NCI-H2029 (cell line): ENCODE results near the gene PLCXD3.

Source experiments
- DNase-seq: peaks from one replicate; lab custom pipeline; 2025; lab: John Stamatoyannopoulos, UW

The PLCXD3 gene

GRCh38 chr5:41413074-41413473 lies 97.3 kb downstream of the PLCXD3 start:
- no peak for DNase-seq

GRCh38 chr5:41412496-41412895 lies 97.9 kb downstream of the PLCXD3 start:
- no peak for DNase-seq

DNA sequence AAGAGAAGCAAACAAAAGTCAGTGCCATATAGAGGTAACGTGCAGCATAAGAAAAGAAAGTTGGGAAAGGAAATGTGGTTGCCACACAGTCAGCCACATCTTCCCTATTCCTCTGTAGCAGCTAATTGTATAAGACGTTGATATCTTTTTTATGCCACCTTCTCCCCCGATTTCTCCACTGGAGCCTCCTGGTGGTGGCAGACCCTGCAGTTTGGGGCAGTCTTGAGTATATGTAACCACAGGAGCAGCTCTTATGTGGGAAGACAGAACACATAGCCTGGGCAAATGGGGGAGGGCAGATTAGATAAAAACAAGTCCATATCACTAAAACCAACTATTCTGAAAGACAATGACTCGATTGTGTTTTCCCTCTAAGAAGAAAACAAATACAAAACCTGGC lies 99.7 kb downstream of the PLCXD3 start:
- DNase-seq, result no peak

DNA sequence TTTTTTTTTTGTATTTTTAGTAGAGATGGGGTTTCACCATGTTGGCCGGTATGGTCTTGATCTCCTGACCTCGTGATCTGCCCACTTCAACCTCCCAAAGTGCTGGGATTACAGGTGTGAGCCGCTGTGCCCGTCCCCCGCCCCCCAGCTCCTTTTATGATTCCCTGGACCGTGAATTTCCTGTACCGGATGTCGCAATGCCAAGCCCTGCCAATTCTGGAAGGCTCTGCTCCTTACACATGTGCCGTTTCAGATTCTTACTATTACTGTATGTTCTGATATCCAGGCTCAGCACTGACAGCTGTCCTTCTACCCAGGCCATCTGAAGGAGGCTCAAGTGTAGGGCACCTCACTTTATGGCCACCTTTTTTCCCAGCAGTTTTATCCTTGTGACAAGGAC lies 100.1 kb downstream of the PLCXD3 start:
- DNase-seq, result no peak

DNA sequence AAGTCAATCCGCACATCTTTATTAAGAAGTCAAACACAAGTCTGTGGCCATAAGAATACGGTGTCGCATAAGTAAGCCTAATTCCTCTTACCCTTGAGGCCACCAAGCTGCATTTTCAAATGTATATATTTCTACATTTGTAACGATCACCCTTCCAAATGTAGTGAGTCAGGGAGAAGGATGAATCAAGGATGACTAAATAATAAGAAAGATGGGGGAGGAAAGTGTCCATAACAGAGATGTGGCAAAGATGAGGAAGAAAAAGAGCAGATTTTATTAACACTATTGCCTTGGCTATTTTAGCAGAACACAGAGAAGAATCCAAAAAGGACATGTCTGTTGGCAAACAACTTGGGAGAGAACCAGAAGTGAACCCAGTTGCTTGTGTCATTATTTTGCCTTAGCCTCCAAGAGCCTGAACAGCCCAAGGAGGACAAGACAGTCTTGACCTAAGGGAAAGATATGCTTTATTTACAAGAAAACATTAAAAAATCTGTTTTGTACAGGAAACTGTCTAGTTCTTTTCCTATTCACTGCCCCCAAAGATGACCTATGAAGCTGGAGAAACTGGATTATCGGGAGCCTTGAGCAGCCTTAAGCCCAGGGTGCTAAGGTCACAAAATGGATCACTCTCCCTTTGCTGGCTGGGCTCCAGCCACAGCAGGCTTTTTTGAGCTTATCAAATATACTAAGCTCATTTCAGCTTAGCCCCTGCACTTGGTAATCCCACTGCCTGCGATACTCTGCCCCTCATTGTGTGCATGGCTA lies 101.5 kb downstream of the PLCXD3 start:
- DNase-seq, result no peak

DNA sequence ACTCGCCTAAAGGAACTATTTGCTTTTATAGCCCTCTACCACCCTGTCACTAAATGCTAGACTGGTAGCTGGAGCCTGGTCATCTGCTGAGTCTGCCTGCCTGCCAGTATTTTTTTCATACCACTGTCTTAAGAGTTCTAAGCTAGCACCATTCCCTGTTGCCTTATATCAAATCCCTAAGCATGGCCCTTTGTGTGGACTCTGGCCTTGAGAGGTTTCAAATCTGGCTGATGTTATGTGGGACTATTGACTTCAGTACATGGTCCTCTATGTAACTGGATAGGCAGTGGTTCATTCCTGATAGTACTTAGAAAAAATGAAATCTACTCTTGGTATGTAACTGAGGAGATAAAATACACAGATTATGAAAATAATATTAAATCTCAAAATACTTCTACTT lies 103.5 kb downstream of the PLCXD3 start:
- DNase-seq, result no peak

GRCh38 chr5:41406424-41406823 lies 104.0 kb downstream of the PLCXD3 start:
- DNase-seq, result no peak

GRCh38 chr5:41404757-41405156 lies 105.6 kb downstream of the PLCXD3 start:
- DNase-seq, result no peak

DNA sequence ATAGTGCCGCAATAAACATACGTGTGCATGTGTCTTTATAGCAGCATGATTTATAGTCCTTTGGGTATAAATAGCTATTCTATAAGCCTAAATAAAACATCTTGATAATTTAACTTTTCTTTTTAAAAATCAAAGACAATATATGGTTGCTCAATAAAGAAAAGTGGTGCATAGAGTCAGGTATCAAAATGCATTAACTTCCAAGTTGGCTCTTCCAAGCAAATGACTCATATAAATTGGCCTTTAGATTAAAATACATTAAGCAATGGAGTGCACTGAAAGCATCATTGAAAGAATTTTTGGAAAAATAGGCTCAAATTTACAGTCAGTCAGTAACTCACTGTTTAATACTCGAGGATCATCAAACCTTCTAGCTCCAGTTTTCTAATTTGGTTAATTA lies 106.6 kb downstream of the PLCXD3 start:
- DNase-seq, result no peak

DNA sequence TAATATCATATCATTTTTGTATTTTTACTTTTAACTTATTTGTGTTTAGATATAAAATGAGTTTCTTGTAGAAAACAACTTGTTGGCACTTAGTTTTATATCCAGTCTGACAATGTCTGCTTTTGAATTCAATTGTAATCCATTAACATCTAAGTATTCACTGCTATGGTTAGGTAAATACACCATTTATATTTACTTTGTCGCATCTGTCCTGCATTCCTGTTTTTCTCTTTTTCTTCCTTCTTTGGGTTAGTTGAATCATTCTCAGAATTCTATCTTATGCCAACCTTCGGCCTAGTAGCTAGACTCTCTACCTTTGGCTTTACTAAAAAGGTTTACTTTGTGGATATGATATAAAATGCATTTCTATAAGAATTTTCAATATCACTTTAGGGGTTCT lies 107.6 kb downstream of the PLCXD3 start:
- DNase-seq, result no peak

DNA sequence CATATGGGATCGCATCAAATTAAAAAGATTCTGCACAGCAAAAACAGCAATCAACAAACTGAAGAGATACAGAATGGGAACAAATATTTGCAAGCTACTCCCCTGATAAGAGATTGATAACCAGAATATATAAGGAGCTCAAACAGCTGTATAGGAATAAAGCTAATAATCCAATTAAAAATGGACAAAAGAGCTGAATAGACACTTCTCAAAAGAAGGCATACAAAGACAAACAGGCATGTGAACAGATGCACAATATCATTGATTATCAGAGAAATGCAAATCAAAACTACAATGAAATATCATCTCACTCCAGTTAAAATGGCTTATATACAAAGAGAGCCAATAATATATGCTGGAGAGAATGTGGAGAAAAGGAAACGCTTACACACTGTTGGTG lies 110.6 kb downstream of the PLCXD3 start:
- no peak for DNase-seq

GRCh38 chr5:41392016-41392415 lies 118.4 kb downstream of the PLCXD3 start:
- DNase-seq, result no peak

DNA sequence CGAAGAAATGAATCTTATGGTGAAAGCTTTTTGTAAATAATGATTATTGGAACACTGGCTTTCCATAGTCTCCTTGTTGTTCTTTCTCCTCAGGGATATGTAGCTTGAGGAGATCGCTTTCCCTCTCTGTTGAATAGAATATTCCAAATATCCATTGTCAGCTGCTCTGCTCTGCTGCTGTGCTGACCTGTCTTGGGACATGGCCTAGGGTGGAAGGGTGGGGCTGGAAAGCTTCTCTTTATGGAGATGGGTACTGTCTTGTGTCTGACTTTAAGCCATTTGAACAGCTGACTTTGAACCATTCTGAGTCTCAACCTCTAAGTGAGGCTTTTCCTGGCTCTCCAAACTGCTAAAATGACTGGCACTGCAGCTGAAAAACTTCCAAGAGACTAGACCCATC lies 135.8 kb downstream of the PLCXD3 start:
- no peak for DNase-seq

DNA sequence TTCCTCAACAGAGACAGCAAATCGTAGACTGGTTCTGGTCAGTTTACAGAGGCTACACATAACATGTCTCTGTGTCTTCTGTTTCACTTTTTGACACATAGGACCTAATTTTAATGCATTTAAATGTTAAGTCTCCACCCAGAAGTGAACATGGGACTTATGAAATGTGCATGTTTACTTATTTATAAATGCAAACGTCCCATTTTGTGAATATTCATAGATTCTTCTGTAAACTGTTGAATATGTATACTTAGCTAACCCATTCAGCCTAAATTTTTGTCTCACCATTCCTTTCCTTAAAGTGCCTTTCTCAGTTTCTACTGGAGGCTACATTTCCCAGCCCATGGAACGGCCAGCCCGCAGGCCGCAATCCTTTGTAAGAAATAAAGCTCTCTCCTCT lies 137.2 kb downstream of the PLCXD3 start:
- no peak for DNase-seq

GRCh38 chr5:41371738-41372137 lies 138.7 kb downstream of the PLCXD3 start:
- DNase-seq, result no peak

GRCh38 chr5:41370482-41370881 lies 139.9 kb downstream of the PLCXD3 start:
- no peak for DNase-seq

- DNase-seq, result no peak
Observed at GRCh38 chr5:41369799-41370198, 140.6 kb downstream of the PLCXD3 start.

DNA sequence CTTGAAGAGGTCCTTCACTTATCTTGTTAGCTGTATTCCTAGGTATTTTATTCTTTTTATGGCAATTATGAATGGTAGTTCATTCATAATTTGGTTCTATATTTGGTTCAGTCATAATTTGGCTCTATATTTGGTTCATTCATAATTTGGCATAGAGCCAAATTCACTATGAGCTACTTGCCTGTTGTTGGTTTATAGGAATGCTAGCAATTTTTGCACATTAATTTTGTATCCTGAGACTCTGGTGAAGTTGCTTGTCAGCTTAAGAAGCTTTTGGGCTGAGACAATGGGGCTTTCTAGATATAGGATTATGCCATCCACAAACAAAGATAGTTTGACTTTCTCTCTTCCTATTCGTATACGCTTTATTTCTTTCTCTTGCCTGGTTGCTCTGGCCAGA lies 142.2 kb downstream of the PLCXD3 start:
- DNase-seq, result no peak

- DNase-seq, result no peak
Observed at GRCh38 chr5:41365369-41365768, 145.0 kb downstream of the PLCXD3 start.

- no peak for DNase-seq
Observed at GRCh38 chr5:41364346-41364745, 146.1 kb downstream of the PLCXD3 start.

- DNase-seq, result no peak
Observed at GRCh38 chr5:41363343-41363986, 146.9 kb downstream of the PLCXD3 start.

- no peak for DNase-seq
Observed at GRCh38 chr5:41356786-41357185, 153.6 kb downstream of the PLCXD3 start.

- no peak for DNase-seq
Observed at GRCh38 chr5:41349846-41350245, 160.6 kb downstream of the PLCXD3 start.

DNA sequence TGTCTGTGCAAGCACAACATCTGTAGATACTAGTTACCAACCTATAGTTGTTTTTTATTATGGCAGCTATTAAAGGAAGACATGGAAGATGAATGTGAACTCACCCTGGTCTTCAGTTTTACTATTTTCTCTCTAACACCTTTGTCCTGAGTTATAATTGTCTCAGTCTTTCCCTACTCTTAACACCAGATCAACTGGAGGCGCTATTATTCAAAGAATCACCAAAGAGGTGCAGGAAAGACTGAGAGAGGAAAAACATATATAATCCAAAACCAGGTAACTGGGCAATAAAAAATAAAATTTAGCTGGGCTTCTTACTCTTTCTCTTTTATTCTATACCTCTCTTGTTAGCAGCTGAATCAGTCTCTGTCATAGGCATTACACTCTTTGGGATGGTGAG lies 162.8 kb downstream of the PLCXD3 start:
- no peak for DNase-seq
